ENCODE data around the gene TNFAIP2. TPM values are rescaled to one million over a fixed set of nuclear protein-coding genes. Genes with fewer than 3 reads are reported as not detected.
A peak's percentile ranks its signal among the peaks of the same experiment; 100 is the strongest.

The TNFAIP2 gene
- total RNA-seq, 1 experiment from 2014 or later = 43.0 TPM

GRCh38 chr14:103127356-103127755 lies 4.1 kb downstream of the TNFAIP2 start:
- Histone ChIP-seq H3K4me1 (replicated peaks) (peaks cover 68% of the 10 kb centered on the region), H3K36me3 (peaks cover 36% of the 10 kb centered on the region), H3K9me3 (replicated peaks) (no peaks in the 10 kb centered on the region), H3K27ac (no peak overlapping the region), H3K27me3 (replicated peaks) (no peaks in the 10 kb centered on the region), H3K4me3 (no peak overlapping the region)
- no peak for DNase-seq (ENCODE audit: low read depth in 1 of 2, low spot score in 2 of 2)

GRCh38 chr14:103127861-103128598 lies 4.8 kb downstream of the TNFAIP2 start:
- H3K27ac ChIP-seq = no peak overlapping the region
- H3K4me3 ChIP-seq = no peak overlapping the region
- H3K36me3 ChIP-seq = peaks cover 41% of the 10 kb centered on the region
- no peak for DNase-seq (ENCODE audit: low read depth in 1 of 2, low spot score in 2 of 2)
- H3K9me3 ChIP-seq (replicated peaks) = no peaks in the 10 kb centered on the region
- H3K27me3 ChIP-seq (replicated peaks) = no peaks in the 10 kb centered on the region
- peaks cover 68% of the 10 kb centered on the region for H3K4me1 ChIP-seq (replicated peaks)

GRCh38 chr14:103128631-103129300 lies 5.5 kb downstream of the TNFAIP2 start:
- Histone ChIP-seq H3K4me1 (replicated peaks) (peaks cover 65% of the 10 kb centered on the region), H3K36me3 (peaks cover 44% of the 10 kb centered on the region), H3K4me3 (no peak overlapping the region), H3K27ac (no peak overlapping the region), H3K27me3 (replicated peaks) (no peaks in the 10 kb centered on the region), H3K9me3 (replicated peaks) (no peaks in the 10 kb centered on the region)
- DNase-seq (ENCODE audit: low read depth in 1 of 2, low spot score in 2 of 2) = peak in 1 of 2 experiments; percentile 45

GRCh38 chr14:103129301-103130016 lies 6.2 kb downstream of the TNFAIP2 start:
- peaks cover 47% of the 10 kb centered on the region for H3K36me3 ChIP-seq
- H3K9me3 ChIP-seq (replicated peaks) = no peaks in the 10 kb centered on the region
- H3K4me3 ChIP-seq = no peak overlapping the region
- peak in 1 of 2 experiments; percentile 40 for DNase-seq (ENCODE audit: low read depth in 1 of 2, low spot score in 2 of 2)
- peaks cover 58% of the 10 kb centered on the region for H3K4me1 ChIP-seq (replicated peaks)
- H3K27me3 ChIP-seq (replicated peaks) = no peaks in the 10 kb centered on the region
- no peak overlapping the region for H3K27ac ChIP-seq

- Histone ChIP-seq H3K4me1 (replicated peaks) (peaks cover 56% of the 10 kb centered on the region), H3K27ac (no peak overlapping the region), H3K27me3 (replicated peaks) (no peaks in the 10 kb centered on the region), H3K36me3 (peaks cover 50% of the 10 kb centered on the region), H3K4me3 (no peak overlapping the region), H3K9me3 (replicated peaks) (no peaks in the 10 kb centered on the region)
- peak in 1 of 2 experiments; percentile 38 for DNase-seq (ENCODE audit: low read depth in 1 of 2, low spot score in 2 of 2)
These were observed 6.9 kb downstream of the TNFAIP2 start for GRCh38 chr14:103130017-103130764.

- peak; percentile 55 to 72 for DNase-seq (ENCODE audit: low read depth in 1 of 2, low spot score in 2 of 2)
- Histone ChIP-seq H3K9me3 (replicated peaks) (no peaks in the 10 kb centered on the region), H3K36me3 (peaks cover 58% of the 10 kb centered on the region), H3K27ac (no peak overlapping the region), H3K4me1 (replicated peaks) (peaks cover 56% of the 10 kb centered on the region), H3K27me3 (replicated peaks) (no peaks in the 10 kb centered on the region), H3K4me3 (no peak overlapping the region)
These were observed 7.7 kb downstream of the TNFAIP2 start for GRCh38 chr14:103130965-103131364.

- DNase-seq (ENCODE audit: low read depth in 1 of 2, low spot score in 2 of 2) = peak in 1 of 2 experiments; percentile 39
- H3K4me1 ChIP-seq (replicated peaks) = peaks cover 60% of the 10 kb centered on the region
- H3K27me3 ChIP-seq (replicated peaks) = no peaks in the 10 kb centered on the region
- H3K9me3 ChIP-seq (replicated peaks) = no peaks in the 10 kb centered on the region
- H3K27ac ChIP-seq = no peak overlapping the region
- H3K4me3 ChIP-seq = no peak overlapping the region
- H3K36me3 ChIP-seq = peaks cover 59% of the 10 kb centered on the region
These were observed 8.3 kb downstream of the TNFAIP2 start for GRCh38 chr14:103131580-103131979.

- Histone ChIP-seq H3K27me3 (replicated peaks) (no peaks in the 10 kb centered on the region), H3K4me3 (no peak overlapping the region), H3K27ac (no peak overlapping the region; the same call in 1 of the 2 replicates), H3K36me3 (peaks cover 54% of the 10 kb centered on the region), H3K9me3 (replicated peaks) (no peaks in the 10 kb centered on the region), H3K4me1 (replicated peaks) (peaks cover 69% of the 10 kb centered on the region)
- peak; percentile 70 to 76 for DNase-seq (ENCODE audit: low read depth in 1 of 2, low spot score in 2 of 2)
These were observed 9.3 kb downstream of the TNFAIP2 start for GRCh38 chr14:103132381-103133209.

- Histone ChIP-seq H3K4me1 (replicated peaks) (peaks cover 62% of the 10 kb centered on the region), H3K4me3 (no peak overlapping the region), H3K27ac (no peak overlapping the region), H3K9me3 (replicated peaks) (no peaks in the 10 kb centered on the region), H3K27me3 (replicated peaks) (no peaks in the 10 kb centered on the region), H3K36me3 (peaks cover 52% of the 10 kb centered on the region)
- DNase-seq (ENCODE audit: low read depth in 1 of 2, low spot score in 2 of 2) = no peak
These were observed 10.2 kb downstream of the TNFAIP2 start for GRCh38 chr14:103133210-103134140.

GRCh38 chr14:103134405-103134804 lies 11.1 kb downstream of the TNFAIP2 start:
- DNase-seq (ENCODE audit: low read depth in 1 of 2, low spot score in 2 of 2) = no peak
- Histone ChIP-seq H3K27ac (no peak overlapping the region), H3K27me3 (replicated peaks) (no peaks in the 10 kb centered on the region), H3K9me3 (replicated peaks) (no peaks in the 10 kb centered on the region), H3K4me3 (no peak overlapping the region), H3K36me3 (peaks cover 52% of the 10 kb centered on the region), H3K4me1 (replicated peaks) (peaks cover 53% of the 10 kb centered on the region)

- DNase-seq (ENCODE audit: low read depth in 1 of 2, low spot score in 2 of 2) = no peak
- H3K27ac ChIP-seq = no peak overlapping the region
- no peaks in the 10 kb centered on the region for H3K27me3 ChIP-seq (replicated peaks)
- no peaks in the 10 kb centered on the region for H3K9me3 ChIP-seq (replicated peaks)
- peaks cover 48% of the 10 kb centered on the region for H3K4me1 ChIP-seq (replicated peaks)
- H3K4me3 ChIP-seq = no peak overlapping the region
- peaks cover 47% of the 10 kb centered on the region for H3K36me3 ChIP-seq
These were observed 11.7 kb downstream of the TNFAIP2 start for GRCh38 chr14:103134919-103135318.
